ENCODE measurements around the gene GRM1.

The GRM1 gene

DNA sequence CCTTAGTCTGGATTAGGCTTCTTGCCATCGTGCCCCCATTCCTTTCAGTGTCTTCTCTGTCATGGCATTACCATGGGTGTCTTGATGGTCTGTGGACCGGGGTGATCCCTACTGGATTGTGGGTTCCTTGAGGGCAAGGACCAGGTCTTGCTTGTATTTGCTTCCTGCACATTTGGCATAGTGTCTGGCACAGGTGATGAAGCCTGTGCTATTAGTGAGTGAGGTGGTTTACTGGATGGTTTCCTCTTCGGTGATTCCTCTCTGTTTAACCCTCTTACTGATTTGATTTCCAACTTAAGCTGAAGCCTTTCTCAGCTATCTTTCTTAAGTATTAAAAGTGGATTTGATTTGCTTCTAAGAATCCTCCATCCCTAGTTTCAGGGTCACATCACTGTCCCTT lies 162.3 kb downstream of the GRM1 start:
- no peak for TF ChIP-seq CTCF (IDR thresholded peaks at IDR 0.05; ENCODE audit: low read depth, low read length)
- in situ Hi-C loops (cut with HindIII; ENCODE audit: low sequenced_read_pairs): no loop called here
- no peak overlapping the region for H3K4me3 ChIP-seq (ENCODE audit: low read depth, low read length)
- no peak for DNase-seq (ENCODE audit: low read depth, low spot score)

DNA sequence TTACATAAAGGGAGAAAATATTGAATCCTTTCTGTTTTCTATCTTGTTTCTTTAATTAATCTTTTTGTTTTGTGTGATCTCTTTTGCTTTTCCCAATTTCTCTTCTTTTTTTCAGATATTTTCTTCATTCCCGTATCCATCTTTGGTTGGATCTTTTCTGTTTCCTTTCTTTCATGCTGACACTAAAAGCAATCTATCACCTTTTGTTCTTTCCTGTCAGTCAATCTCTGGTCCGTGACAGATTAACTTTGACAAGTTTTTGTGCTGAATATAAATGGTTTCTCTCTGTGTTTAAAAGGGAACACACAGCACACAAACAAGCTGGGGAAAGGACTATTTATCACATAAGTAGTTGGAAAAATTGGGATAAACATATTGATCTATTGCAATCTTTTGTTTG lies 162.8 kb downstream of the GRM1 start:
- TF ChIP-seq CTCF (IDR thresholded peaks at IDR 0.05; ENCODE audit: low read depth, low read length): no peak
- in situ Hi-C loops (cut with HindIII; ENCODE audit: low sequenced_read_pairs): no loop called here
- no peak overlapping the region for H3K4me3 ChIP-seq (ENCODE audit: low read depth, low read length)
- DNase-seq (ENCODE audit: low read depth, low spot score): no peak

- no peak for DNase-seq (ENCODE audit: low read depth, low spot score)
- no peak for TF ChIP-seq CTCF (IDR thresholded peaks at IDR 0.05; ENCODE audit: low read depth, low read length)
- in situ Hi-C loops (cut with HindIII; ENCODE audit: low sequenced_read_pairs): no loop called here
- H3K4me3 ChIP-seq (ENCODE audit: low read depth, low read length): no peak overlapping the region
Measured at GRCh38 chr6:146194434-146194833, 165.6 kb downstream of the GRM1 start.

DNA sequence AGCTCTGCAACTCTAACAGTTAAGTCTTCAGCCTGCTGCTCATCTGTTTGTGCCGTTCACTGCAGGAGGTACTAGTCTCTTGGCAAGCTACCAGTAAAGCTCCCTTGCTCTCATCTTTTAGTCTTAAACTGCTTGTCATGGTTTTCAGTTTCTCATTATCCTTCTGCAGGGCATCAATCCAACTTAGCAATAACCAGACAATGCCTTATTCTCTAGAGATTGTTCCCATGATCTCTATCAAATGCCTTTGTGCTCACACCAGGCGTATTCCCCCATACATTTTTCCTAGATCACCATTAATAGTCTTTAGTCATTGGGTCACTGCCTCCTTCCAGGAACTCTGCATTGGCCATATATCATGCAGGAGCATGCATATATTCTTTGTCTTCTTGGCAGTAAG lies 171.3 kb downstream of the GRM1 start:
- H3K4me3 ChIP-seq (ENCODE audit: low read depth, low read length): no peak overlapping the region
- peak; percentile 70 for DNase-seq (ENCODE audit: low read depth, low spot score)
- no peak for TF ChIP-seq CTCF (IDR thresholded peaks at IDR 0.05; ENCODE audit: low read depth, low read length)
- in situ Hi-C loops (cut with HindIII; ENCODE audit: low sequenced_read_pairs): no loop called here

DNA sequence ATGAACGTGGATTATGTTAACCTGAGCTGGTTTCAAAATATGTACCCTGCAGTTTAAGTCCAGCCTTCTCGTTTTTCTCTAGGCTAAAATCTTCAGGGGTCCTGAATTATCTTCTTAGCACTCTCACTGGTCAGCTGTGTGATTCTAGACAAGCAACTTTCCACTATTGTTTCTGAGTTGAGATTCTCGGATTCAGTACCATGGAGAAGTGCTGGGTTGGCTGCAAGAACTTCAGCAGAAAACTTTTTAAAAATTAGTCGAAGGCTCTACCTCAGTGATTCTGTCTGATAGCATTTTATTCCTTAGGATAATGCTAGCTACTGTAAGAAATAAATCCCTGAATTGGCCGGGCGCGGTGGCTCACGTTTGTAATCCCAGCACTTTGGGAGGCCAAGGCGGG lies 173.7 kb downstream of the GRM1 start:
- no peak for TF ChIP-seq CTCF (IDR thresholded peaks at IDR 0.05; ENCODE audit: low read depth, low read length)
- no peak overlapping the region for H3K4me3 ChIP-seq (ENCODE audit: low read depth, low read length)
- in situ Hi-C loops (cut with HindIII; ENCODE audit: low sequenced_read_pairs): no loop called here
- no peak for DNase-seq (ENCODE audit: low read depth, low spot score)

DNA sequence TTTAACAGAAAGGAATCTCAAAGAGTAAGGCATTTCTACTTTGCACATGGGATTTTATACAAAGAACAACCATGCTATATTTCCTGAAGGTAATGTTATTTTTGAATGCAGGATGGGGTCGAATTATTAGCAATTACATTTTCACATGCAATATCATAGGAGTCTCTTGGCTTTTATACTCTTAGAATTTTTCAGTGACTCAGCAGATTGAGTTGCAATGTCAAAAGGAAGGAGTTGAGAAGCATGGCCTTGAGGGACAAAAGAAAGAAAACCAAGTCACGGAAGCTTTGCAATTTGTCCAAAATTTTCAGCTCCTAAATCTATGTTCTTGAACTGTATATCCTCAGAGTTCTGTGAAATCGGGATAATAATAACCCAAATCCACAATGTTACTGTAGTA lies 181.1 kb downstream of the GRM1 start:
- no peak for TF ChIP-seq CTCF (IDR thresholded peaks at IDR 0.05; ENCODE audit: low read depth, low read length)
- DNase-seq (ENCODE audit: low read depth, low spot score): no peak
- in situ Hi-C loops (cut with HindIII; ENCODE audit: low sequenced_read_pairs): no loop called here
- H3K4me3 ChIP-seq (ENCODE audit: low read depth, low read length): no peak overlapping the region

Measured in astrocyte of the spinal cord (primary cell).